Measurements from ENCODE around the gene SLC15A3.

DNA sequence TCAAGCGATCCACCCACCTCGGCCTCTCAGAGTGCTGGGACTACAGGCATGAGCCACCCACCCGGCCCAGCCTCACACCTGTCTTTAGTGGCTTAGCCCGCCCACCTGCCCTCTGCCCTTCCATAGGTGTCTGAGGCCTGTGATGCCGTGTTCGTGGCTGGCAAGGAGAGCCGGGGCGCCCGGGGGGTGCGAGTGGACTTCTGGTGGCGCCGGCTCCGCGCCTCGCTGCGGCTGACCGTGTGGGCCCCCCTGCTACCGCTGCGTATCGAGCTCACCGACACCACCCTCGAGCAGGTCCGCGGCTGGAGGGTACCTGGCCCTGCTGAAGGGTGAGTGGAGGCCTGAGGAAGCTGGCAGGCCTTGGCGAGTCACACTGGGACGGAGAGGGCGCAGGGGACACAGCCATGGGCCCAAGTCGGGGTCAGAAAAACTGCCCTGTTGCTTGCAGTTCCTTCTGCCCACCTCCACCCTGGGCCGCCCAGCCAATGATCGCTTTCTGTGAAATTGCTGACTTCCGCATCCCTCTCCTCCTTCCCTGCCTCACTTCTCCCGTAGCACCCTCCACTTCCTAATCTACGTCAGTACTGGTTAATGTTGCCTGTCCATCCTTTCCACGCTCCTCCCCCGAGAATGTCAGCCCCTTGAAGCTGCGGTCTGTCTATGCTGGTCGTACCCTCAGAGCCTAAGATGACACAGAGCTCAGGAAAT, 18.4 kb downstream of the SLC15A3 start:
- no peak for TF ChIP-seq POLR2AphosphoS5 (IDR thresholded peaks at IDR 0.05)
- TF ChIP-seq, protein P1, sequence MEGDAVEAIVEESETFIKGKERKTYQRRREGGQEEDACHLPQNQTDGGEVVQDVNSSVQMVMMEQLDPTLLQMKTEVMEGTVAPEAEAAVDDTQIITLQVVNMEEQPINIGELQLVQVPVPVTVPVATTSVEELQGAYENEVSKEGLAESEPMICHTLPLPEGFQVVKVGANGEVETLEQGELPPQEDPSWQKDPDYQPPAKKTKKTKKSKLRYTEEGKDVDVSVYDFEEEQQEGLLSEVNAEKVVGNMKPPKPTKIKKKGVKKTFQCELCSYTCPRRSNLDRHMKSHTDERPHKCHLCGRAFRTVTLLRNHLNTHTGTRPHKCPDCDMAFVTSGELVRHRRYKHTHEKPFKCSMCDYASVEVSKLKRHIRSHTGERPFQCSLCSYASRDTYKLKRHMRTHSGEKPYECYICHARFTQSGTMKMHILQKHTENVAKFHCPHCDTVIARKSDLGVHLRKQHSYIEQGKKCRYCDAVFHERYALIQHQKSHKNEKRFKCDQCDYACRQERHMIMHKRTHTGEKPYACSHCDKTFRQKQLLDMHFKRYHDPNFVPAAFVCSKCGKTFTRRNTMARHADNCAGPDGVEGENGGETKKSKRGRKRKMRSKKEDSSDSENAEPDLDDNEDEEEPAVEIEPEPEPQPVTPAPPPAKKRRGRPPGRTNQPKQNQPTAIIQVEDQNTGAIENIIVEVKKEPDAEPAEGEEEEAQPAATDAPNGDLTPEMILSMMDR (IDR thresholded peaks at IDR 0.05), result no peak

All from prostate gland (tissue), 2 donors.